NK-92 treated with Interleukin-12 subunit alpha and Interleukin-12 subunit beta, amount 100 ng/mL, for 24 hours (cell line): ENCODE results near the gene ABHD1.
"Not testable (repeated sequence)": the region's sequence is repeated elsewhere in the genome, so short reads cannot be mapped to it uniquely, and the experiment has no call there.

Source experiments
- DNase-seq: peaks from one replicate; lab custom pipeline; 2025; lab: John Stamatoyannopoulos, UW

The ABHD1 gene

GRCh38 chr2:27170581-27171337, 47.1 kb downstream of the ABHD1 start:
- no peak for DNase-seq

GRCh38 chr2:27171351-27171848, 47.8 kb downstream of the ABHD1 start:
- no peak for DNase-seq

GRCh38 chr2:27174638-27175037, 51.0 kb downstream of the ABHD1 start:
- DNase-seq = no peak

GRCh38 chr2:27175330-27175729, 51.7 kb downstream of the ABHD1 start:
- no peak for DNase-seq

GRCh38 chr2:27175781-27176180, 52.2 kb downstream of the ABHD1 start:
- not testable (repeated sequence) for DNase-seq

- DNase-seq = no peak
Measured at GRCh38 chr2:27177441-27178351, 54.1 kb downstream of the ABHD1 start.

GRCh38 chr2:27178469-27178868, 54.9 kb downstream of the ABHD1 start:
- DNase-seq = no peak

- DNase-seq = no peak
Measured at GRCh38 chr2:27179344-27180000, 55.9 kb downstream of the ABHD1 start.
